Effector memory CD8-positive, alpha-beta T cell (primary cell): Measurements from ENCODE around the gene FOXO6.

Source experiments
- ATAC-seq: fragments of 150-1000 bp; cut with Tn5 transposase; replicated peaks from 2 replicates; pipeline ENCODE4 v1.10.0; 2021; ENCODE audit warnings: mild to moderate bottlenecking, moderate library complexity
- DNase-seq, 3 experiments: peaks; one replicate each; pipeline ENCODE4 v3.0.0; 2021
- H3K27ac Mint-ChIP-seq, 2 donors: one replicate each; pipeline ENCODE4 v1.8.0; 2022; ENCODE audit warnings: mild to moderate bottlenecking in 2 of 2, mixed read lengths in 2 of 2, moderate library complexity in 2 of 2
- H3K27me3 Mint-ChIP-seq, 2 donors: one replicate each; pipeline ENCODE4 v1.8.0; 2022; ENCODE audit warnings: mixed read lengths in 2 of 2
- H3K36me3 Mint-ChIP-seq: one replicate; pipeline ENCODE4 v1.8.0; 2022; ENCODE audit warnings: mild to moderate bottlenecking, moderate library complexity, mixed read lengths; ENCODE audit not compliant: insufficient read depth
- H3K4me1 Mint-ChIP-seq, 2 donors: one replicate each; pipeline ENCODE4 v1.8.0; 2022; ENCODE audit warnings: low read depth in 2 of 2, mixed read lengths in 2 of 2
- H3K4me3 Mint-ChIP-seq, 2 donors: one replicate each; pipeline ENCODE4 v1.8.0; 2022; ENCODE audit warnings: mild to moderate bottlenecking in 2 of 2, mixed read lengths in 2 of 2, moderate library complexity in 2 of 2
- H3K9me3 Mint-ChIP-seq, 2 donors: one replicate each; pipeline ENCODE4 v1.8.0; 2022; ENCODE audit warnings: mixed read lengths in 2 of 2

Gene FOXO6

GRCh38 chr1:41430069-41430468, 68.8 kb downstream of the FOXO6 start:
- Mint-ChIP-seq H3K36me3 (no peaks in the 10 kb centered on the region), H3K9me3 (no peaks in the 10 kb centered on the region), H3K4me1 (peaks cover 4 to 7% of the 10 kb centered on the region in 2 donors), H3K4me3 (no peak overlapping the region), H3K27me3 (peaks cover 35 to 62% of the 10 kb centered on the region in 2 donors), H3K27ac (no peak overlapping the region)
- DNase-seq = no peak
- ATAC-seq = no peak

DNA sequence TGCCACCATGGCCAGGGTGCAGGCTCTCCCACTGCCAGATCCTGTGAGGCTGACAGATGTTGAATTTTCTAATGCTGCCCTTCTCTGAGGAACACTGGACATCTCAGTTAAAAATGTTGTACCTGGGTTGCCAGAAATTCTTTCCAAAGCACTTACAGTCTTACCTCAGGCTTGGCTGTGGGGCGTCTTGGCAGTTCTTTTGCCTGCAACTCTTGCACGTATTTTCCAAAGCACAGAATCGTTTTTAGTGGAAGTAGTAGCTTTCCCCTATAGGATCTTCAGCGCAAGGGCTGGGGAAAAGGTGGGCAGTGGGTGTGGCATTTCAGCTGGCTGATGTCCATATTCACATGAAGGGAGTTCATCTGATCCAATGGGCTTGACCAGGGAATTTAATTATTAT, 69.3 kb downstream of the FOXO6 start:
- peaks cover 4 to 7% of the 10 kb centered on the region in 2 donors for H3K4me1 Mint-ChIP-seq
- peaks cover 40 to 67% of the 10 kb centered on the region in 2 donors for H3K27me3 Mint-ChIP-seq
- no peak for ATAC-seq
- H3K4me3 Mint-ChIP-seq = no peak overlapping the region
- DNase-seq = no peak
- H3K27ac Mint-ChIP-seq = no peak overlapping the region
- no peaks in the 10 kb centered on the region for H3K9me3 Mint-ChIP-seq
- H3K36me3 Mint-ChIP-seq = no peaks in the 10 kb centered on the region

DNA sequence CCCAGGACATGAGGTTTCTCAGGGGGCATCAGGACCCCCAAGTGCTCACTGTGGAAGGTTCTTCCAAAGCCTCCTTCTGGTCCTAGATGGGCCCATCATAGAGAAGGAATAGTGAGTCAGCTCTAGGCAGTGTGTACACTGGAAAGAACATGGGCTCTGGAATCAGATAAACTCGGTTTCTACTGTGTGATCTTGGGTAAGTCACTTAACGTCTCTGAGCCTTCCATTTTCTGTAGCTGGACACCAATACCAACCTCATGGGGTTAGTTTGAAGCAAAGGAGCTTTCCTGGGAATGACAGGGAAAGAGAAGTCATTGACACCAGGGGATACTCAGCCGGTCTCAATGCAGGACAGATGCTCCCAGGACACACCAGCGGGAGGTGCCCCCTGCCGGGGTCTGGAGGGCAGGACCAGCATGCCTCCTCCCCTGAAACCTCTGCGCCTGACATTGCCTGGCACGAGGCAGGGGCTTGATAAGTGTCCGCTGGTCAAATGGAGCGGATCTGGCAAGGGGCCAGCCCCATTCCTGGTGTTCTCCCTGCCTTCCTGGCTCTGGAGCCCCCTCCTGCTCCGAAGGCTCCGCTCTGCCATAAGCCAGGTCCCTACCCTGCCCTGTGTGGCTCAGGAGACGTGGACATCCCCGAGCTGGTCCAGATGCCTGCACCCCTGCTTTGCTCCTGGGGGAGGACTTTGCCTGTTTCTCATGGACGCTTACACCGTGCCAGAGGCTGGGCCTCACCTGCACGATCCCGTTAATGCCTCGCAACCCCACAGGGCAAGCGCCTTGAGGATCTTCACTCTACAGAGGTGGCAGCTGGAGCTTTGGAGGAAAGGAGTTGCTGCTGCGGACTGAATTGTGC, 70.5 kb downstream of the FOXO6 start:
- H3K9me3 Mint-ChIP-seq = no peaks in the 10 kb centered on the region
- ATAC-seq = no peak
- no peak overlapping the region for H3K27ac Mint-ChIP-seq
- no peak for DNase-seq
- peaks cover 4 to 7% of the 10 kb centered on the region in 2 donors for H3K4me1 Mint-ChIP-seq
- no peak overlapping the region for H3K4me3 Mint-ChIP-seq
- peaks cover 51 to 78% of the 10 kb centered on the region in 2 donors for H3K27me3 Mint-ChIP-seq
- H3K36me3 Mint-ChIP-seq = no peaks in the 10 kb centered on the region
